Central memory CD4-positive, alpha-beta T cell (primary cell): Measurements from ENCODE around the gene KDM2B.
"Not testable (repeated sequence)": the region's sequence is repeated elsewhere in the genome, so short reads cannot be mapped to it uniquely, and the experiment has no call there.

Experiments
- DNase-seq: peaks from one replicate; pipeline ENCODE4 v3.0.0; 2022

The KDM2B gene

GRCh38 chr12:121583334-121583661 lies 2.5 kb upstream of the KDM2B start:
- not testable (repeated sequence) for DNase-seq

DNA sequence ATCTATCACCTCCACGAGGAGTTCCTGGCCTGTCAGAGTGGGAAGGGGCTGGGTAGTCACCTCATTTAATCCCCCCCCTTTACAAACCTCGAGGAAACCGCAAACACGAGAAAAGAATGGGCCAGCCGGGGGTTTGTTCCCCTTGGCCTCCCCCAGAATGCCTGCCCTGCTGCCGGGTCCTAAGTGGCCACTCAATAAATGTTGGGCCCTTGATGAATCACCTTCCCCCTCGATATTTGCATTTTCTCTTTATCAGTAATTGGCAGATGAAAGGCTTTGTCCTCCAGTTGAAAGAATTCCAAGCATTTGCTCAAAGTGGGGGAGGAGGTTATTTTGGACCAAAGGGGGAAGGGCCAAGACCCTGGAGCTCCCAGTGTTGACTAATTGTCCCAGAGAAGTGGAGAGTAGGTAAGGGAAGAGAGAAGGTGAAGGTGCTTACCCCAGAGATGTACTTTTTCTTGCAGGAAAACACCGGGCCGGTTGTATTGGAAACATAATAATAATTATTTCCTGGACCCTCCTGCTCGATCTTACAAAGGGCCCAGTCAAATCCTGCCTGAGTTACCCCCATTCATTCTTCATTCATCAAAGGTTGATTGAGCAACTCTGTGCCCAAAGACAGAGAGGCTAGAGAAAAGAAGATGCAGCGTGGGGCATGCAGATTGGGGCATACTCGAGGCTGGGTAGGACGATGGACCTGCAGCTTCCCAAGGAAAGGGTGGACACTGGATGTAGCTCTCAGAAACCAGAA lies 1.9 kb upstream of the KDM2B start:
- no peak for DNase-seq

- peak; percentile 10 for DNase-seq
These were observed 1.0 kb upstream of the KDM2B start for GRCh38 chr12:121581686-121582429.

DNA sequence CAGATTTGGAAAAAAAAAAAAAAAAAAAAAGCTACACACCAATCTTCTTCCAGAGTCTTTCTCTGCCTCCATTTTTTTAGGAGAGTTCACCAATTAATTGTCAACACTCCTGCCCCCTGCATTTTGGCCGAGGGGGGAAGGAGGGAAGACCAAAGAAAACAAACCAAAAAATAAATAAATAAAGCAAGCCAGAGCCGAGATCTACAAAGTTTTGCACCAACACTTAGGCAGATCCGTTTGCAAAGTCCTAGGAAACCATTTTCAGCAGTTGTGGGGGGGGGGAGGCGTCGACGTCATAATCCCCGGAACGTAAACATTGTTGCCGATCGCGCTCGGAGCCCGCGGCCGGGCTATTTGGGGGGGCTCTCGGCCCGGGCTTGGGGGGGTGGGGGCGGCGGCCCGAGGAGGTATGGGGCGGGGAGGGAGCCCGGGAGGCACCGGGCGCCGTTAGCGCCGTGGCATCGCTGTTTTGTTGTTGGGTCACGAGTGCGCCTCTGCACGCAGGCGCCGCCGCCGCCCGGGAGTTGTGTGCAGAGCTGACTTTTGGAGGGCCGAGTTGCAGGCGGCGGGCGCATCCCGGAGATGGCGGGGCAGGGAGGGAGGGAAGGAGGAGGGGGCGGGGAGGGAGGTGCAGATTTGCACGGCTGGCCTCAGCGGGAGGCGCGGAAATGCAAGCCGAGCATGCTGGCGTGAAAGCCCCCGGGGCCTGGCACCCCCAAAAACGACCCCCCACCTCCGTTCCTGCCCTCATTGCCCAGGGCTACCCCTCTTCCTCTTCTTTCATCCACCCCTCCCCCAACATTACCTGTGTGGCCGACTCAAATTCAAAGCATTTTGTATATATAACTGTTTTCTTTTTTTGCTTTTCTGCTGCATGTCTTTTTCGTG lies 598 bp downstream of the KDM2B start:
- DNase-seq = peak; percentile 70

DNA sequence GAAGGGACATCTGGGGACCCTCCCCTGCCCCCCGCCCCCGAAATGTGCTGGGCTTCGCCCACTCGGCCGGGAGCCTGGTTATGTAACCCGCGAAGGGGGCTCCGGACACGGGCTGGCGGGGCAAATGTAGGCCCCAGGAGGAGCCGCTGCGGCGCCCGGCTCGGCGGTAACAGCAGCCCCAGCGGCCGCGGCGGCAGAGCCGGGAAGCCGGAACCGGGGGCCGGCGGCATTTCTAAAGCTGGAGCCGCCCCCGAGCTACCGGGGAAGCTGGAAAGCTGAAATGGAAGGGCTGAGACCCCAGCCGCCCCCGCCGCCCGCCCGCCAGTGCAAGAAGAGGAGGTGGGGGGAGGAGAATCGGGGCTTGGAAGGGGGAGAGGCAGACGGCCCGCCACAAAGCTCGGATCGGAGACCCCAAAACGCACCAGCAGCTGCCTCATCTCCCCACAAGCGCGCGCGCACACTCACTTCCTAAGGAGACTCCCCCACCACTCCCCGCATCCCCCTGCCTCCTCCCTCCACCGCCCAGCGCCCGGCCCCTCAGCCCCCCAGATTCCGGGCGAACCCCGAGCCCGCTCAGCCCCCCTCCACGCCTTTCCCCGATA lies 1.5 kb downstream of the KDM2B start:
- DNase-seq = peak; percentile 27

- peak; percentile 14 for DNase-seq
These were observed 2.3 kb downstream of the KDM2B start for GRCh38 chr12:121578230-121579189.

DNA sequence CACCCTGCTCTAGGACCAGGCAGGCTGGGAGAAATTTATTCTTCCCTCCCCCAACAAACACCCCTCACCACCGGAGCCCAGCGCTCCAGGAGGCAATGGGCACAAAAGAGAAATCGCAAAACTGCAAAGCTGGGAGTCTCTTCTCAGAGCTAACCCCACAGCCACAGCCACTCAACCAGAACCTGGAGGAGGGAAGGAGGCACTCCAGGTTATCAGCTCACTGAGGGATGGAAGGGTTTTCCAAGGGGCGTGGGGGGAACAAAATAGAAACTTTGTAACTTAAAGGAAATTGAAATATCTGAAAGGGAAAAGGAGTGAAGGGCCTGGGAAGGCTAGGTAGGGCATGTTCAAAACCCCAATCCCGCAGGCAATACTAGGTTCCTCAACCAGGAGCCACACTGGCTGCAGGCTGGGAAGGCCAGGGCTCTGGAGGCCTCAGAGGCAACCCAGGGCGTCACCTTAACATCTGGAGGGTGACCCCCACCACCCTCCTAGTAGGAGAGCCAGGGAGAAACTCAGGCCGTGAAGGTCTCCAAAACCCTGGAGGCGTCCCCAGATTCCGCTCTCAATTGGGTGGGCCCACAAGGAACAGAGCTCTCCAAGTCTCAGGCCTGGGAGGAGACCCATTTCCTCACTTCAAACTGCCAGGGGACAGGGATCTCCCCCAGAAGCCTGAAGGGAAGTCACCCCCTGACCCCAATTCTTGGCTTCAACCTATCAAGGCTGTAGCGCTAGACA lies 3.2 kb downstream of the KDM2B start:
- no peak for DNase-seq

DNA sequence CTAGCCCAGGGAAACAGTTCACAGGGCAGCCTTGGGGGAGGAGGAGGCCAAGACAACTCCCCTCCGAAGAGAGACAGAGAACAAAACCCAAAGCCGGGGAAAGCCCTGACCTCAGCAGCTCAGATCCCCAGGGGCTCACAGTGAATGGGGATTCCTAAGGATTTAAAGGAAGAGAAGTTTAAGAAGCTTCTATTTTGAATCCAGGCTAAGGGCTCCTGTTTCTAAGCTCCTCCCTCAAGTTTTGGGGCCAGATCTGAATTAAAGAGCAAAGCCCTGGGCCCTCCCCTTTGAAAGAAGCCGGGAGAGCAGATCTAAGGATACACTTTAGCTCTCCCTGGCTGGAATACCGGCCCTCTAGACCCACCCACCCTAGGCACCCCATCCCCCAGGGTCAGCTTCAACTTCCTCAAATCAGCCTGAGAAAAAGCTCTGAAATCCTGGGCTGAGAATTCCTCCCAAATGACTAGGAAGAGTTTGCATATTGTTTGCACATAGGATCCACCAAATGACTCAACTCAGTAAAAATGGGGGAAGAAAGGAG lies 3.9 kb downstream of the KDM2B start:
- no peak for DNase-seq

- no peak for DNase-seq
These were observed 4.7 kb downstream of the KDM2B start for GRCh38 chr12:121575952-121576625.

DNA sequence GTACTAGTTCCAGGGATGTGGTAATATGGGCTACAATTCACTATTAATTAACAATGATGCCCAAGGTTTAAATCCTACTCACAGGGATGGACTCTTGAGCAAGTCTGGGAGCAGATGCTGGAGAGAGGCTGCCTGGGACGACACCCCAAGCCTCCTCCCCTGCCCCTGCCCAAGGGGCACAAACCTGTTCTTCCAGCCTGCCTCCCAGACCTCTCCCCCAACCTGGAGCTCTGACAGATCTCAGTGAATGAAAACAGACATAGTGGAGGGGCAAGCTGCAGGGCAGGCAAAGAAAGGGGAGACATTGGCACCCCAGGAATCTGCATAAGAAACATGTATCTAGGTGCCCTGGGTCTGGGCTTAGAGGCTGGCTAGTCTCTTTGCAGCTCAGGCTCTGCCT lies 5.8 kb downstream of the KDM2B start:
- DNase-seq = no peak

DNA sequence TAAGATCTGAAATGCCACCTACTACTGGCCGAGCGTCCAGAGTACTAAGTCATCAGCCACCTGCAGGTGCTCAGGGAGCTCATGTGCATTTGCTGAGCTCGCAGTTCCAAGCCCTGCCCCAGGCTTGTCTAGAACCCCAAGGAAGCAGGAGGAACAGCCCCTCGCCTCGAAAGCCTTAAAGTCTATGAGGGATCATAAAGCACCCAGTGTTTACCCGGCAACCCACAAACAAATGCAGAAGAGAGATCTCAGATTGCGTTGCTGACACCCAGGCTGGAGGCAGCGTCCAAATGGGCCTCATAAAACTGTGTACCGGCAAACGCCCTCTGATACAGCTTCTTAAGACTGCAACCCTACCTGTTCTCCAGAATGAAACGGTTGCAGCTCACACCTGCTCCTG lies 6.8 kb downstream of the KDM2B start:
- DNase-seq = no peak

DNA sequence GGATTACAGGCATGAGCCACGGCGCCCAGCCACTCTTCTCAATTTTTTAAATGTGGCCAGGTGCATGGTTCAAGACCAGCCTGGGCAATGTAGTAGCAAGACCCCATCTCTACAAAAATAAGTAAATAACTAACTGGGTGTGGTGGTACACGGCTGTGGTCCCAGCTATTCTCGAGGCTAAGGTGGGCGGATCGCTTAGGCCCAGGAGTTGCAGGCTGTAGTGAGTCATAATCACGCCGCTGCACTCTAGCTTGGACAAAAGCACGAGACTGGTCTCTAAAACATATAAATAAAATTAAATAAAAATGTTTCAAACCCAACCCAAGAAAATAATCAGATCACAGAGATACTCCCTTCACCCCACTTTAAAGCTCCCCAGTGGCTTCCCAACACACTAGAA lies 8.9 kb downstream of the KDM2B start:
- DNase-seq = no peak

DNA sequence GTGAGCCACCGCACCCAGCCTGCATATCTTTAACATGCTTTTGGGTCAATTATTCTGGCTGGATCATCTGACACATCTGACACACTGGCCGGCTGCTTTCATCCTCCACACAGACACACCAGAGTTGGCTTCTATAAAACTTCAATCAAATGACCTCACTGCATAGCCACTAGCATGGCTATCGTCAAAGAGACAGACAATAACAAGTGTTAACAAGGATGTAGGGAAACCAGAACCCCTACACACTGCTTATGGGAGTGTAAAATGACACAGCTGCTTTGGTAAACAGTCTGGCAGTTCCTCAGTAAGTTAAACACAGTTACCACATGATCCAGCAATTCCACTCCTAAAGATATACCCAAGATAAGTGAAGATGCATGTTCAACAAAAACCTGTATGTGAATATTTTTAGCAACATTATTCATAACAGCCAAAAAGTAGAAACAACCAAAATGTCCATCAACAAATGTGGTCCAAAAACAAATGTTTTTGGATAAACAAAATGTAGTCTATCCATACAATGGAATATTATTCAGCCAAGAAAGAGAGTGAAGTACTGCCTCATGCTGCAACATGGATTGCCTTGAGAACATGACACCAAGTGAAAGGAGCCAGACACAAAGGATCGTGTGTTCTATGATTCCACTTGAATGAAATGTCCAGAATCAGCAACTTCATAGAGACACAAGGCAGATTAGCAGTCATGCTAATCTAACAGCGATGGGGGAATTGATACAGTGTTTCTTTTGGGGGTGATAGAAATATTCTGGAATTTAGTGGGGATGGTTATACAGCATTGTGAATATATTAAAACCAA lies 10.1 kb downstream of the KDM2B start:
- DNase-seq = no peak

DNA sequence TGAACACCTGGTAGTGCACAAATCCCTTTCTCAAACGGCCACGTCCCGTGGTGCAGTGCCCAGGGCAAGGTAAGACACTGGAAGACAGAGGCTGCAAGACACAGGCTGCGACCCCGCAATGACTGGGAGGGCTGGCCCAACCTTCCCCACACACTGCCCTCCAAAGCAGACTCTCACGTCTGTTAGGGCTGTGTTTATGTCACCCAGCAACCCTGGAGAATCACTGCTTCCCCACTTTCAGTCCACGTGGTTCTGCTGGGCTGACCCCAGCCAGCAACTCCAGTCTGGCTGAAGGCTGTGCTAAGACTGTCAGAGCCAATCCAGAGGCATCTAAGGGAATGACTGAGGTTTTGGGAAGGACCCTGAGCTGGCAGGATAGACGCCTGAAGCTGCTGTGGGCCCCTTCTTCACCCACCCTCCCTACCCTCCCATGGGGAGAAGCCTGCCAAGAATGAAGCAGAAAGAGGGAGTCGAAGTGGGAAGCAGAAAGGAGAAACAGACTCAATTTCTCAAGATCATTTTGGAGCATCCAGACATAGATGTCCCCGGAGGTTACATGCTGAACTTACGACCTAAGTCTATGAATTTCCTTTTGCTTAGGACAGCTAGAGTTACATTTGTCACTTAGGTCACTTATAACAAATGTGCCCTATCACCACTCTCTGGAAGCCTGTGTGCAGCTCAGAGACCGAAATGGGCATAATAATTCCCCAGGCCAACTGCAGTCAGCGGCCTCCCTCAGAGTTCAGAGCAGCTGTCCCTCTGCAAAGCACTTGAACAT lies 11.7 kb downstream of the KDM2B start:
- no peak for DNase-seq

GRCh38 chr12:121568518-121568917 lies 12.3 kb downstream of the KDM2B start:
- no peak for DNase-seq

DNA sequence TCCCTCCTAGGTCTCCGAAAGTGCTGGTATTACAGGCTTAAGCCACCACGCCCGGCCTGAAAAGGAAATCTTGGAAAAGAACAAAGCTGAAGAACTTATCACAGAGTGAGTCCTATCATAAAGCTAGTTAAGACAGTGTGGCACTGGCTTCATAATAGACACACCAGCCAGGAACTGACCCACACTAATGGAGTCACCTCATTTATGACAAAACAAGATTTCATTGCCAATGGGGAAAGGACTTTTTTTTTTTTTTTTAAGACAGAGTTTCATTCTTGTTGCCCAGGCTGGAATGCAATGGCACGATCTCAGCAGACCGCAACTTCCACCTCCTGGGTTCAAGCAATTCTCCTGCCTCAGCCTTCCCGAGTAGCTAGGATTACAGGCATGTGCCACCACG lies 15.7 kb downstream of the KDM2B start:
- no peak for DNase-seq

DNA sequence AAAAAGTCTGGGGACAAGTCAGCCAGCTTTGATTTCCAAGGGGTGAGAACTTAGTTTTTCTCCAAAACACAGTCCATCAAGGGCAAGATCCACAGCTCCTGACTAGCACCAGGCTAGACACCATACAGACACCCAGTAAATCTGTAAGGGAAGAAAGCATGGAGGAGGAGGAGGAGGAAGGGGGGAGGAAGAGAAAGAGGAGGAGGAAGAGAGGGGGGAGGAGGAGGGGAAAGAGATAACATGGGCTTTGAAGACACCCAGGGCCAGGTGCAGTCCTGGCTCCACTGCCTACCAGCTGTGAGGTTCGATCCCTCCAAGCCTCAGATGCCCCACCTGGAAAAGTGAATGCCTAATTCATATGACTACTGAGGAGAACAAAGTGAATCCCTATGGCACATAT lies 18.3 kb downstream of the KDM2B start:
- no peak for DNase-seq

DNA sequence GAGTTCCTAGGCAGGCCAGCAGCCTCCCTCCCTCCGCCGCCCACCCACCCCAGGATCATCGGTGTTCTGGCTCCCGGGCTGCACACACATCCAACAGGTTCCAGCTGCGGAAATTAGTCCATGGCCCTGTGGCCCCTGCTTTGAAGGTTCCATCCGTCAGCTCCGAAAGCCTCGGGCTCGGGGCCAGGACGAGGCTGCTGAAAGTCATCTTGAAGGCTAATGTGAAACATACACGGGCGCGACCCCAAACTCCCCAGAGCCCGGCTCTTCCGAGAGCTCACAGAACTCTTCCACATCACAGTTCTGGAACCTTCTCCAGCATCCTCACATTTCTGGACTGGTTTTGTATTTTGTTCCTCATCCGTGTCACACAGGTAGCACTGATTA lies 19.8 kb downstream of the KDM2B start:
- DNase-seq = no peak
